ENCODE measurements around the gene SLC44A2.

SLC44A2 gene

GRCh38 chr19:10625003-10625761 is at the start of gene SLC44A2:
TSS of gene SLC44A2 (plus strand) at chr19:10625553. CDS start at chr19:10625634, 81 bp downstream.
- no peak within 1 kb of the TSS for H3K27ac ChIP-seq
- 0 out of 2 replicates have a peak within 1 kb of the TSS, but pooled peaks have one; percentile 19 for H3K4me2 ChIP-seq
- no peak within 1 kb of the TSS for H3K9ac ChIP-seq
- no peaks in the 10 kb centered on the region for H4K20me1 ChIP-seq (ENCODE audit: insufficient read depth)
- TF ChIP-seq CTCF (conservative IDR thresholded peaks at IDR 0.05; ENCODE audit: low read depth, low read length): no peak
- no peaks in the 10 kb centered on the region for H3K79me2 ChIP-seq (ENCODE audit: insufficient read depth, low read depth)
- peaks cover 12% of the 10 kb centered on the region for H3K4me1 ChIP-seq (ENCODE audit: low read depth, poor library complexity, severe bottlenecking)
- H3K36me3 ChIP-seq (ENCODE audit: insufficient read depth): no peaks in the 10 kb centered on the region
- no peaks in the 10 kb centered on the region for H3K27me3 ChIP-seq (ENCODE audit: insufficient read depth, low read depth)
- no peak within 1 kb of the TSS for H2AFZ ChIP-seq (ENCODE audit: low read depth)
- H3K4me3 ChIP-seq (IDR thresholded peaks at IDR 0.05; ENCODE audit: insufficient read depth, low read depth, low read length): no peak within 1 kb of the TSS

- H3K36me3 ChIP-seq (ENCODE audit: insufficient read depth): no peaks in the 10 kb centered on the region
- no peak overlapping the region for H3K9ac ChIP-seq
- H3K27ac ChIP-seq: no peak overlapping the region
- no peak for TF ChIP-seq CTCF (conservative IDR thresholded peaks at IDR 0.05; ENCODE audit: low read depth, low read length)
- no peak overlapping the region for H2AFZ ChIP-seq (ENCODE audit: low read depth)
- no peak overlapping the region for H3K4me3 ChIP-seq (IDR thresholded peaks at IDR 0.05; ENCODE audit: insufficient read depth, low read depth, low read length)
- no peaks in the 10 kb centered on the region for H3K79me2 ChIP-seq (ENCODE audit: insufficient read depth, low read depth)
- H4K20me1 ChIP-seq (ENCODE audit: insufficient read depth): no peaks in the 10 kb centered on the region
- H3K27me3 ChIP-seq (ENCODE audit: insufficient read depth, low read depth): peaks cover 4% of the 10 kb centered on the region; the same call in 1 of the 2 replicates
- H3K4me2 ChIP-seq: no peak overlapping the region
- H3K4me1 ChIP-seq (ENCODE audit: low read depth, poor library complexity, severe bottlenecking): no peaks in the 10 kb centered on the region
Observed at GRCh38 chr19:10577951-10578350, 47.4 kb upstream of the SLC44A2 start.

- Histone ChIP-seq H3K36me3 (ENCODE audit: insufficient read depth) (no peaks in the 10 kb centered on the region), H3K4me2 (peak overlapping the region; percentile 18; the same call in 1 of the 2 replicates), H2AFZ (ENCODE audit: low read depth) (peak overlapping the region; percentile 63), H3K4me3 (IDR thresholded peaks at IDR 0.05; ENCODE audit: insufficient read depth, low read depth, low read length) (no peak overlapping the region), H3K27me3 (ENCODE audit: insufficient read depth, low read depth) (peaks cover 23% of the 10 kb centered on the region), H3K27ac (no peak overlapping the region), H3K79me2 (ENCODE audit: insufficient read depth, low read depth) (no peaks in the 10 kb centered on the region), H3K4me1 (ENCODE audit: low read depth, poor library complexity, severe bottlenecking) (no peaks in the 10 kb centered on the region), H4K20me1 (ENCODE audit: insufficient read depth) (no peaks in the 10 kb centered on the region), H3K9ac (no peak overlapping the region)
- peak; percentile 91 for TF ChIP-seq CTCF (conservative IDR thresholded peaks at IDR 0.05; ENCODE audit: low read depth, low read length)
Observed at GRCh38 chr19:10580979-10581631, 44.2 kb upstream of the SLC44A2 start.

- no peaks in the 10 kb centered on the region for H3K36me3 ChIP-seq (ENCODE audit: insufficient read depth)
- H3K4me3 ChIP-seq (IDR thresholded peaks at IDR 0.05; ENCODE audit: insufficient read depth, low read depth, low read length): no peak overlapping the region
- no peak for TF ChIP-seq CTCF (conservative IDR thresholded peaks at IDR 0.05; ENCODE audit: low read depth, low read length)
- no peak overlapping the region for H3K4me2 ChIP-seq
- no peak overlapping the region for H2AFZ ChIP-seq (ENCODE audit: low read depth)
- H3K79me2 ChIP-seq (ENCODE audit: insufficient read depth, low read depth): no peaks in the 10 kb centered on the region
- peaks cover 25% of the 10 kb centered on the region for H3K27me3 ChIP-seq (ENCODE audit: insufficient read depth, low read depth)
- H4K20me1 ChIP-seq (ENCODE audit: insufficient read depth): no peaks in the 10 kb centered on the region
- no peak overlapping the region for H3K27ac ChIP-seq
- H3K4me1 ChIP-seq (ENCODE audit: low read depth, poor library complexity, severe bottlenecking): no peaks in the 10 kb centered on the region
- H3K9ac ChIP-seq: no peak overlapping the region
Observed at GRCh38 chr19:10582091-10582490, 43.3 kb upstream of the SLC44A2 start.

Data from KMS-11 (cell line).